Stimulated activated CD4-positive, alpha-beta T cell treated with anti-CD3 and anti-CD28 coated beads, Interleukin-4, amount 100 ng/mL, for 48 hours (primary cell): ENCODE data around the gene SCFD2.
"Not testable (repeated sequence)": the region's sequence is repeated elsewhere in the genome, so short reads cannot be mapped to it uniquely, and the experiment has no call there.

Source experiments
- DNase-seq, 2 donors: peaks; one replicate each; pipeline ENCODE4 v3.0.0-alpha.2; 2020; ENCODE audit warnings: low read depth in 2 of 2

The SCFD2 gene

GRCh38 chr4:53101191-53101581, 264.7 kb downstream of the SCFD2 start:
- no peak for DNase-seq

GRCh38 chr4:53100501-53101190, 265.2 kb downstream of the SCFD2 start:
- DNase-seq: no peak

- no peak for DNase-seq
Measured at GRCh38 chr4:53098681-53099121, 267.2 kb downstream of the SCFD2 start.

- DNase-seq: no peak
Measured at GRCh38 chr4:53094040-53094439, 271.8 kb downstream of the SCFD2 start.

- DNase-seq: no peak
Measured at GRCh38 chr4:53089936-53090729, 275.7 kb downstream of the SCFD2 start.

GRCh38 chr4:53088152-53088551, 277.7 kb downstream of the SCFD2 start:
- DNase-seq: no peak

- no peak for DNase-seq
Measured at GRCh38 chr4:53076374-53076958, 289.4 kb downstream of the SCFD2 start.

GRCh38 chr4:53075162-53075785, 290.6 kb downstream of the SCFD2 start:
- no peak for DNase-seq

- DNase-seq: no peak
Measured at GRCh38 chr4:53068755-53069330, 297.0 kb downstream of the SCFD2 start.

GRCh38 chr4:53067125-53067802, 298.6 kb downstream of the SCFD2 start:
- no peak for DNase-seq

GRCh38 chr4:53066155-53066554, 299.7 kb downstream of the SCFD2 start:
- DNase-seq: no peak

GRCh38 chr4:53064609-53065008, 301.3 kb downstream of the SCFD2 start:
- DNase-seq: no peak

- no peak for DNase-seq
Measured at GRCh38 chr4:53061091-53061850, 304.6 kb downstream of the SCFD2 start.

GRCh38 chr4:53060278-53060677, 305.6 kb downstream of the SCFD2 start:
- no peak for DNase-seq

GRCh38 chr4:53059871-53060270, 306.0 kb downstream of the SCFD2 start:
- DNase-seq: no peak

GRCh38 chr4:53059256-53059655, 306.6 kb downstream of the SCFD2 start:
- no peak for DNase-seq

- DNase-seq: no peak
Measured at GRCh38 chr4:53057679-53058078, 308.2 kb downstream of the SCFD2 start.

GRCh38 chr4:53057108-53057507, 308.8 kb downstream of the SCFD2 start:
- DNase-seq: not testable (repeated sequence)

- no peak for DNase-seq
Measured at GRCh38 chr4:53055716-53056403, 310.0 kb downstream of the SCFD2 start.

- DNase-seq: no peak
Measured at GRCh38 chr4:53055274-53055673, 310.6 kb downstream of the SCFD2 start.
